ENCODE data around the gene LMAN1L.

LMAN1L gene

DNA sequence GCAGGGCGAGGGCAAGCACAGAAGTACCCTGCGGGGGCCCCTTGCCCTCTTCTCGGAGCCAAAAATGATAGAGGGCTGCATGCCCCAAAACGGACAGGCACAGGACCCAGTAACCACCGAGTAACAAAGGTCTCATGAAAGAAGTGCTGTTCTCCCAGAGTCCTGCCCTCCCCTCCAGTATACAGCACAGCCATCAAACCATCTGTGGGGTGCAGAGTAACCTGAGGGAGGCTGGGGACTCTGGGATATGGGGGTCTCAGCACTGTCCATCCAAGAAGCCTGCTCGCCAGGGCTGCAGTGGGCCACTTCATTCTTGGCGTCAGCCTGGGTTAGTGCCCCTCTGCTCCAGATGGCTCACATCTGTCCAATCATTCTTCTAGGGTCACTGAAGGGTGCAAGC, 24.2 kb downstream of the LMAN1L start:
- TF ChIP-seq TAF1 (IDR thresholded peaks at IDR 0.05; ENCODE audit: borderline replicate concordance, insufficient read depth, low read length) (no peak), SIN3A (IDR thresholded peaks at IDR 0.05; ENCODE audit: borderline replicate concordance, insufficient read depth, low read length) (no peak), POLR2AphosphoS5 (IDR thresholded peaks at IDR 0.05; ENCODE audit: low read depth, low read length) (no peak), FOXP2 (optimal IDR thresholded peaks at IDR 0.05; ENCODE audit: borderline replicate concordance, extremely low read depth, extremely low read length, insufficient read depth) (no peak)
- TF ChIP-seq, protein P1, sequence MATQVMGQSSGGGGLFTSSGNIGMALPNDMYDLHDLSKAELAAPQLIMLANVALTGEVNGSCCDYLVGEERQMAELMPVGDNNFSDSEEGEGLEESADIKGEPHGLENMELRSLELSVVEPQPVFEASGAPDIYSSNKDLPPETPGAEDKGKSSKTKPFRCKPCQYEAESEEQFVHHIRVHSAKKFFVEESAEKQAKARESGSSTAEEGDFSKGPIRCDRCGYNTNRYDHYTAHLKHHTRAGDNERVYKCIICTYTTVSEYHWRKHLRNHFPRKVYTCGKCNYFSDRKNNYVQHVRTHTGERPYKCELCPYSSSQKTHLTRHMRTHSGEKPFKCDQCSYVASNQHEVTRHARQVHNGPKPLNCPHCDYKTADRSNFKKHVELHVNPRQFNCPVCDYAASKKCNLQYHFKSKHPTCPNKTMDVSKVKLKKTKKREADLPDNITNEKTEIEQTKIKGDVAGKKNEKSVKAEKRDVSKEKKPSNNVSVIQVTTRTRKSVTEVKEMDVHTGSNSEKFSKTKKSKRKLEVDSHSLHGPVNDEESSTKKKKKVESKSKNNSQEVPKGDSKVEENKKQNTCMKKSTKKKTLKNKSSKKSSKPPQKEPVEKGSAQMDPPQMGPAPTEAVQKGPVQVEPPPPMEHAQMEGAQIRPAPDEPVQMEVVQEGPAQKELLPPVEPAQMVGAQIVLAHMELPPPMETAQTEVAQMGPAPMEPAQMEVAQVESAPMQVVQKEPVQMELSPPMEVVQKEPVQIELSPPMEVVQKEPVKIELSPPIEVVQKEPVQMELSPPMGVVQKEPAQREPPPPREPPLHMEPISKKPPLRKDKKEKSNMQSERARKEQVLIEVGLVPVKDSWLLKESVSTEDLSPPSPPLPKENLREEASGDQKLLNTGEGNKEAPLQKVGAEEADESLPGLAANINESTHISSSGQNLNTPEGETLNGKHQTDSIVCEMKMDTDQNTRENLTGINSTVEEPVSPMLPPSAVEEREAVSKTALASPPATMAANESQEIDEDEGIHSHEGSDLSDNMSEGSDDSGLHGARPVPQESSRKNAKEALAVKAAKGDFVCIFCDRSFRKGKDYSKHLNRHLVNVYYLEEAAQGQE (IDR thresholded peaks at IDR 0.05; ENCODE audit: insufficient read depth in 1 of 2, low read depth in 2 of 2, low read length in 2 of 2), result no peak

DNA sequence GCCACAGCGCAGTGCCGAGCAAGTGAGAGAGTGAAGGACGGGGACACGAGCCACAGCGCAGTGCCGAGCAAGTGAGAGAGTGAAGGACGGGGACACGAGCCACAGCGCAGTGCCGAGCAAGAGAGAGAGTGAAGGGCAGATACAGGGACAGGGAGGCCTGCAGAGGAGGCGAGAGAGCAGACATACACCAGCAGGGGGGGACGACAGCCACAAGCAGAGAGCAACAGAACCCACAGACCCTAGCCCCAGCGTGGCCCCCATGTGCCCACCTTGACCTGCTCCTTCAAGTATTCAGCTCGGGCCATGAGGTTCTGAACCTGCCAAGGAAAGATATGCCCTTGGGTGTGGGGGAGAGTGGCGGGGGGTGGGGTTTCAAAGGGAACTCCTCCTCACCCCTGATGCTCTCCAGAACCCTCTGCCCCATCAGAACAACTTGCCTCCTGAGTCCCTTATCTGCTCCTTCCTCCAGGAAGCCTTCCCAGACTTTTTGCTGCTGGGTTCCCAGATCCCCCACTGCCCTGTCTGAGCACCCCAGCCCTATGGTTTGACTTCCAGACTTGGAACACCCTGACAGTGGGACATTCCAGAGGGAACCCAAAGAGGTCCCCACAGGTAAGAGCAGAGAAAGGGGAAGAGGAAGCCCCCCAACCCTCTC, 25.0 kb downstream of the LMAN1L start:
- TF ChIP-seq, protein P1 (IDR thresholded peaks at IDR 0.05; ENCODE audit: insufficient read depth in 1 of 2, low read depth in 2 of 2, low read length in 2 of 2), result no peak
- TF ChIP-seq TAF1 (IDR thresholded peaks at IDR 0.05; ENCODE audit: borderline replicate concordance, insufficient read depth, low read length), result no peak
- no peak for TF ChIP-seq FOXP2 (optimal IDR thresholded peaks at IDR 0.05; ENCODE audit: borderline replicate concordance, extremely low read depth, extremely low read length, insufficient read depth)
- TF ChIP-seq POLR2AphosphoS5 (IDR thresholded peaks at IDR 0.05; ENCODE audit: low read depth, low read length), result no peak
- TF ChIP-seq SIN3A (IDR thresholded peaks at IDR 0.05; ENCODE audit: borderline replicate concordance, insufficient read depth, low read length), result no peak

DNA sequence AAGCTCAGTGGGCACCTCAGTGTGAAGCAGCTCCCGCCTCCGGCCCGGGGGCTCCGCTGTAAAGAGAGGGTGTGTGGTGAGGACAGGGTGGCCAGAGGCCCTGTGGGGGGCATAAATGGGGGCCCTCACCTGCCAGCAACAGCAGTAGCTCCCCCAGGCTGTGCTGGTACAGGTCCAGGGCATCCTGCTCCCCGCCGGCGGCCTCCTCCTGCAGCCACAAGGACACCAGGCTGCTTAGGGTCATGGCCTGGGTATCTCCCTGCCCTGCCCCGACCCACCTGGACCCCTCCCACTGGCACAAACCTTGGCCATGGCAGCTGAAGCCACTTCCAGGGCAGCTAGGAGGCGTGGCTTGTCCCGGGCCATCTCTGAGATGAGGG, 25.5 kb downstream of the LMAN1L start:
- TF ChIP-seq, protein P1 (IDR thresholded peaks at IDR 0.05; ENCODE audit: insufficient read depth in 1 of 2, low read depth in 2 of 2, low read length in 2 of 2), result no peak
- TF ChIP-seq TAF1 (IDR thresholded peaks at IDR 0.05; ENCODE audit: borderline replicate concordance, insufficient read depth, low read length) (no peak), FOXP2 (optimal IDR thresholded peaks at IDR 0.05; ENCODE audit: borderline replicate concordance, extremely low read depth, extremely low read length, insufficient read depth) (no peak), SIN3A (IDR thresholded peaks at IDR 0.05; ENCODE audit: borderline replicate concordance, insufficient read depth, low read length) (no peak), POLR2AphosphoS5 (IDR thresholded peaks at IDR 0.05; ENCODE audit: low read depth, low read length) (no peak)

DNA sequence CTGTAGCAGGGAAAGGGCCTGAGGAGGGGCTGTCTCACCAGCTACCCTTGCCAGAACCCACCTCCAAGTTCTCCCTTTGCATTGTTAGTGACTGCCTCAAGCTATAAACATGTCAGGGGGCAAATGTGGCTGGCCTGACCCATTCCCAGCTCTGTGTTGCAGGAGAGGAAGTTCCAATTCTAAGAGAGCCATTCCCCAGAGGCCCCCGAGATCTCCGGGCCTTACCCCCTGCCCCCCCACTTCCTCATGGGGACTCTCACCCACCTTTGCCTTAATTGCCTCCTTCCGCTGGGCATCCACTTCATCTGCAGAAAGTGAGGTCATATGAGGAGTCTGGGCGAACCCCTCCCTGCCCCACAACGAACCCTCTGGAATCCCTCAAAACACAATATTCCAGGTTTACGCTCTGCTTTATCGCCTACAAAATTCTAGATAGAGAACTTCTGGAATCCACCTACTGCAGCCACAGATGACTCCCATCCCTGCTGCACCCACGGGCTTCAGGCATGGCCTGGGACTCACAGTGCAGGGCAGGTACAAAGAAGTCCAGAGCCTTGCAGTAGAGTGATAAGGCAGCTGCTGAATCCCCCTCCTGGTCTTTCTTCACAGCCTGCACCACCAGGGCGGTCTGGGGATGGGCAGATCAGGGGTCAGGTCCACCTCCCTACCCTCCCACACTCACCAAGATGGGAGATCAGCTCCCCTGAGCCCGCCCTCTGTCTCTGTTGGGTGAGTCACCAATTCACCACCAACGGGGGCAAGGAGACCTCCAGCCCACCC, 26.3 kb downstream of the LMAN1L start:
- TF ChIP-seq POLR2AphosphoS5 (IDR thresholded peaks at IDR 0.05; ENCODE audit: low read depth, low read length) (no peak), SIN3A (IDR thresholded peaks at IDR 0.05; ENCODE audit: borderline replicate concordance, insufficient read depth, low read length) (no peak), FOXP2 (optimal IDR thresholded peaks at IDR 0.05; ENCODE audit: borderline replicate concordance, extremely low read depth, extremely low read length, insufficient read depth) (no peak), TAF1 (IDR thresholded peaks at IDR 0.05; ENCODE audit: borderline replicate concordance, insufficient read depth, low read length) (no peak)
- TF ChIP-seq, protein P1 (IDR thresholded peaks at IDR 0.05; ENCODE audit: insufficient read depth in 1 of 2, low read depth in 2 of 2, low read length in 2 of 2), result no peak
